GM19025 (cell line): ENCODE data around the gene SCARF2.
"Not testable (repeated sequence)": the region's sequence is repeated elsewhere in the genome, so short reads cannot be mapped to it uniquely, and the experiment has no call there.

Source experiments
- ATAC-seq: cut with Tn5 transposase; IDR thresholded peaks from one replicate; pipeline ENCODE4 v1.9.1; 2021; ENCODE audit warnings: mild to moderate bottlenecking, low read depth, moderate library complexity; ENCODE audit not compliant: unreplicated experiment

SCARF2 gene

GRCh38 chr22:20437613-20438426 lies at the start of gene SCARF2:
Gene SCARF2, minus strand, starts transcription at chr22:20437825. Its CDS starts 71 bp downstream, at chr22:20437754.
- no peak for ATAC-seq

- no peak for ATAC-seq
Measured at GRCh38 chr22:20486229-20486628, 48.6 kb upstream of the SCARF2 start.

GRCh38 chr22:20484948-20485683 lies 47.5 kb upstream of the SCARF2 start:
- no peak for ATAC-seq

- no peak for ATAC-seq
Measured at GRCh38 chr22:20483771-20484170, 46.1 kb upstream of the SCARF2 start.

- ATAC-seq, result not testable (repeated sequence)
Measured at GRCh38 chr22:20483143-20483506, 45.5 kb upstream of the SCARF2 start.

- no peak for ATAC-seq
Measured at GRCh38 chr22:20479612-20480196, 42.1 kb upstream of the SCARF2 start.

GRCh38 chr22:20478059-20478458 lies 40.4 kb upstream of the SCARF2 start:
- not testable (repeated sequence) for ATAC-seq

GRCh38 chr22:20475569-20475968 lies 37.9 kb upstream of the SCARF2 start:
- not testable (repeated sequence) for ATAC-seq

GRCh38 chr22:20475115-20475436 lies 37.5 kb upstream of the SCARF2 start:
- ATAC-seq, result no peak

GRCh38 chr22:20472629-20473442 lies 35.2 kb upstream of the SCARF2 start:
- no peak for ATAC-seq

- ATAC-seq, result no peak
Measured at GRCh38 chr22:20471126-20471833, 33.7 kb upstream of the SCARF2 start.

GRCh38 chr22:20470525-20470924 lies 32.9 kb upstream of the SCARF2 start:
- ATAC-seq, result not testable (repeated sequence)

GRCh38 chr22:20469110-20469868 lies 31.7 kb upstream of the SCARF2 start:
- no peak for ATAC-seq

GRCh38 chr22:20466659-20467379 lies 29.2 kb upstream of the SCARF2 start:
- ATAC-seq, result no peak

- ATAC-seq, result no peak
Measured at GRCh38 chr22:20465759-20466077, 28.1 kb upstream of the SCARF2 start.

- ATAC-seq, result no peak
Measured at GRCh38 chr22:20464912-20465758, 27.5 kb upstream of the SCARF2 start.

GRCh38 chr22:20464096-20464614 lies 26.5 kb upstream of the SCARF2 start:
- ATAC-seq, result no peak
